ENCODE results near the gene RYR2. TPM values are rescaled to one million over a fixed set of nuclear protein-coding genes. Genes with fewer than 3 reads are reported as not detected.

The RYR2 gene
- total RNA-seq, 4 donors from 2014 or later: 1.2 to 7.0 (median 2.5) TPM

GRCh38 chr1:237834048-237834447 lies 792.1 kb downstream of the RYR2 start:
- WGBS, 2 donors (ENCODE audit: low coverage in 1 of 2): 61 to 75% methylated on average over 3 of the region's 3 CpGs
- H3K27ac ChIP-seq: no peak overlapping the region
- no peak for DNase-seq

GRCh38 chr1:237834461-237834860 lies 792.5 kb downstream of the RYR2 start:
- no peaks in the 10 kb centered on the region for H3K27me3 ChIP-seq
- intact Hi-C loops (cut with DNase I; ENCODE audit: low total_unique reads): no loop called here
- in situ Hi-C loops (cut with MboI; ENCODE audit: low pct_ligation_motif_present in 1 of 4, low pct_unique_long_range_greater_than_20kb in 1 of 4, low sequenced_read_pairs in 3 of 4): no loop called here
- 73 to 89% methylated on average over 3 of the region's 3 CpGs for WGBS, 2 donors (ENCODE audit: low coverage in 1 of 2)
- no peak overlapping the region for H3K27ac ChIP-seq
- no peaks in the 10 kb centered on the region for H3K4me1 ChIP-seq
- no peaks in the 10 kb centered on the region for H3K9me3 ChIP-seq
- no peak for DNase-seq
- no peak for TF ChIP-seq EP300 (IDR thresholded peaks at IDR 0.05; ENCODE audit: low read depth)
- no peak for TF ChIP-seq POLR2A (IDR thresholded peaks at IDR 0.05)
- no peak for TF ChIP-seq POLR2AphosphoS5 (IDR thresholded peaks at IDR 0.05)
- no peak for TF ChIP-seq CTCF (IDR thresholded peaks at IDR 0.05)
- no peaks in the 10 kb centered on the region for H3K36me3 ChIP-seq
- no peak overlapping the region for H3K4me3 ChIP-seq

More at GRCh38 chr1:237834048-237834447, 792.1 kb downstream of the RYR2 start:
- no peaks in the 10 kb centered on the region for H3K4me1 ChIP-seq
- no peaks in the 10 kb centered on the region for H3K36me3 ChIP-seq
- intact Hi-C loops (cut with DNase I; ENCODE audit: low total_unique reads) (no loop called here), in situ Hi-C loops (cut with MboI; ENCODE audit: low pct_ligation_motif_present in 1 of 4, low pct_unique_long_range_greater_than_20kb in 1 of 4, low sequenced_read_pairs in 3 of 4) (no loop called here)
- no peaks in the 10 kb centered on the region for H3K27me3 ChIP-seq
- no peaks in the 10 kb centered on the region for H3K9me3 ChIP-seq
- TF ChIP-seq EP300 (IDR thresholded peaks at IDR 0.05; ENCODE audit: low read depth): no peak
- TF ChIP-seq POLR2AphosphoS5 (IDR thresholded peaks at IDR 0.05): no peak
- no peak for TF ChIP-seq POLR2A (IDR thresholded peaks at IDR 0.05)
- TF ChIP-seq CTCF (IDR thresholded peaks at IDR 0.05): no peak
- H3K4me3 ChIP-seq: no peak overlapping the region

- no peak overlapping the region for H3K27ac ChIP-seq
- H3K9me3 ChIP-seq: no peaks in the 10 kb centered on the region
- intact Hi-C loops (cut with DNase I; ENCODE audit: low total_unique reads): no loop called here
- no peak overlapping the region for H3K4me3 ChIP-seq
- DNase-seq: no peak
- H3K27me3 ChIP-seq: no peaks in the 10 kb centered on the region
- WGBS, 2 donors (ENCODE audit: low coverage in 1 of 2): 26 to 64% methylated on average over 3 of the region's 3 CpGs
- no peaks in the 10 kb centered on the region for H3K4me1 ChIP-seq
- in situ Hi-C loops (cut with MboI; ENCODE audit: low pct_ligation_motif_present in 1 of 4, low pct_unique_long_range_greater_than_20kb in 1 of 4, low sequenced_read_pairs in 3 of 4): no loop called here
- TF ChIP-seq POLR2AphosphoS5 (IDR thresholded peaks at IDR 0.05) (no peak), CTCF (IDR thresholded peaks at IDR 0.05) (no peak), EP300 (IDR thresholded peaks at IDR 0.05; ENCODE audit: low read depth) (no peak), POLR2A (IDR thresholded peaks at IDR 0.05) (no peak)
- no peaks in the 10 kb centered on the region for H3K36me3 ChIP-seq
Measured at GRCh38 chr1:237838320-237838719, 796.3 kb downstream of the RYR2 start.

GRCh38 chr1:237838904-237839534 lies 797.0 kb downstream of the RYR2 start:
- 89% methylated on average over 5 of the region's 6 CpGs; no CpG with 5 or more reads in 1 of the 2 donors for WGBS, 2 donors (ENCODE audit: low coverage in 1 of 2)
- in situ Hi-C loops (cut with MboI; ENCODE audit: low pct_ligation_motif_present in 1 of 4, low pct_unique_long_range_greater_than_20kb in 1 of 4, low sequenced_read_pairs in 3 of 4) (no loop called here), intact Hi-C loops (cut with DNase I; ENCODE audit: low total_unique reads) (no loop called here)
- H3K27ac ChIP-seq: no peak overlapping the region
- H3K4me1 ChIP-seq: no peaks in the 10 kb centered on the region
- no peaks in the 10 kb centered on the region for H3K9me3 ChIP-seq
- TF ChIP-seq EP300 (IDR thresholded peaks at IDR 0.05; ENCODE audit: low read depth): no peak
- no peak for TF ChIP-seq CTCF (IDR thresholded peaks at IDR 0.05)
- TF ChIP-seq POLR2AphosphoS5 (IDR thresholded peaks at IDR 0.05): no peak
- no peak for TF ChIP-seq POLR2A (IDR thresholded peaks at IDR 0.05)
- no peaks in the 10 kb centered on the region for H3K36me3 ChIP-seq
- H3K4me3 ChIP-seq: no peak overlapping the region
- no peak for DNase-seq
- no peaks in the 10 kb centered on the region for H3K27me3 ChIP-seq
